ENCODE results near the gene EDDM3A. TPM values are rescaled to one million over a fixed set of nuclear protein-coding genes. Genes with fewer than 3 reads are reported as not detected.

The EDDM3A gene
- polyA plus RNA-seq, 1 experiment = not detected

DNA sequence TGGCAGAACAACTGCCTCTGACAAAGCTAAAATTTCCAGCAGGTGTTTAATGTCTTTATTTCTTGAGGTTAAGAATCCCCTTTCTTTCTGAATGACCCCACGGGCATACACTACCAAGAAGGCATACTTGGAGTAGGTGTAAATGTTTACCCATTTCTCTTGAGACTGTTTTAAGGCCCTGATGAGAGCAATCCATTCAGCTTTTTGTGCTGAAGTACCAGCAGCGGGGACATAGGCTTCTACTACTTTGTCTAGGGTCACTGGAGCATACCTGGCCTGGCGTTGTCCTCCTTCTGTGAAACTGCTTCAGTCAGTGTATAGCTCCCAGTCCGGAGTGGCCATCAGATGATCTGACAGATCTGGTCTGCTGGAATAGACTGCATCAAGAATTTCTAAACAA lies 34.4 kb upstream of the EDDM3A start:
- no peak for DNase-seq (ENCODE audit: low read depth, low spot score)
- Histone ChIP-seq H3K27ac (ENCODE audit: low read depth, low read length) (no peak overlapping the region), H3K27me3 (ENCODE audit: control insufficient read depth, insufficient read depth, low read length) (no peaks in the 10 kb centered on the region), H3K9me3 (ENCODE audit: control insufficient read depth, insufficient read depth, low read length) (no peaks in the 10 kb centered on the region), H3K4me3 (ENCODE audit: low read depth, low read length) (no peak overlapping the region)
- TF ChIP-seq, protein P1, sequence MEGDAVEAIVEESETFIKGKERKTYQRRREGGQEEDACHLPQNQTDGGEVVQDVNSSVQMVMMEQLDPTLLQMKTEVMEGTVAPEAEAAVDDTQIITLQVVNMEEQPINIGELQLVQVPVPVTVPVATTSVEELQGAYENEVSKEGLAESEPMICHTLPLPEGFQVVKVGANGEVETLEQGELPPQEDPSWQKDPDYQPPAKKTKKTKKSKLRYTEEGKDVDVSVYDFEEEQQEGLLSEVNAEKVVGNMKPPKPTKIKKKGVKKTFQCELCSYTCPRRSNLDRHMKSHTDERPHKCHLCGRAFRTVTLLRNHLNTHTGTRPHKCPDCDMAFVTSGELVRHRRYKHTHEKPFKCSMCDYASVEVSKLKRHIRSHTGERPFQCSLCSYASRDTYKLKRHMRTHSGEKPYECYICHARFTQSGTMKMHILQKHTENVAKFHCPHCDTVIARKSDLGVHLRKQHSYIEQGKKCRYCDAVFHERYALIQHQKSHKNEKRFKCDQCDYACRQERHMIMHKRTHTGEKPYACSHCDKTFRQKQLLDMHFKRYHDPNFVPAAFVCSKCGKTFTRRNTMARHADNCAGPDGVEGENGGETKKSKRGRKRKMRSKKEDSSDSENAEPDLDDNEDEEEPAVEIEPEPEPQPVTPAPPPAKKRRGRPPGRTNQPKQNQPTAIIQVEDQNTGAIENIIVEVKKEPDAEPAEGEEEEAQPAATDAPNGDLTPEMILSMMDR (IDR thresholded peaks at IDR 0.05; ENCODE audit: low read depth, low read length) = no peak
- CTCF ChIA-PET = interaction anchor here (1.2 kb wide), 1 partner anchor 260 kb away, joined by 3 read pairs; no protein-coding TSS in a partner anchor
- POLR2A ChIA-PET = interaction anchor here (0.6 kb wide), 1 partner anchor 21 kb away, joined by 4 read pairs; no protein-coding TSS in a partner anchor

GRCh38 chr14:20711685-20712084 lies 34.0 kb upstream of the EDDM3A start:
- POLR2A ChIA-PET = interaction anchor here (0.6 kb wide), 1 partner anchor 21 kb away, joined by 4 read pairs; no protein-coding TSS in a partner anchor
- no peaks in the 10 kb centered on the region for H3K27me3 ChIP-seq (ENCODE audit: control insufficient read depth, insufficient read depth, low read length)
- CTCF ChIA-PET = no interaction called here
- DNase-seq (ENCODE audit: low read depth, low spot score) = no peak
- TF ChIP-seq, protein P1 (IDR thresholded peaks at IDR 0.05; ENCODE audit: low read depth, low read length) = no peak
- H3K9me3 ChIP-seq (ENCODE audit: control insufficient read depth, insufficient read depth, low read length) = no peaks in the 10 kb centered on the region
- H3K27ac ChIP-seq (ENCODE audit: low read depth, low read length) = no peak overlapping the region
- no peak overlapping the region for H3K4me3 ChIP-seq (ENCODE audit: low read depth, low read length)

DNA sequence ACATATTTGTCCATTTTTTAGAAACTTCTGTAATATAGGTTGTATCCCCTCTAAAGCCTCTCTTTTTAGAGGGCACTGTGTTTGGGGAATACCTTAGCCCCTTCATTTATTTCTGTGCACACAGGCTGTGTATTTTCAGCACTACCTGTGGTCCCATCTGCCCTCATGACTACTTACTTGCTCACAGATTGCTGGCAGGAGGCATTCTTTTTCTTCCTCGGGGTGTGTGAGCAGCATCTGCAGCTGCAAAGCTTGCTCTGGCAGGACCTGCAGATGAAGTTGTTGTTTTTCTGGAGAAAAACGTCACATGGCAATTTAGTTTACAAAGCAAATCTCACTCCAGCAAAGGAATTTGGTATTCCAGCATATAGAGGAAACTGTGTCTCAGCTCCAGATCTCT lies 32.8 kb upstream of the EDDM3A start:
- DNase-seq (ENCODE audit: low read depth, low spot score) = no peak
- Histone ChIP-seq H3K27ac (ENCODE audit: low read depth, low read length) (no peak overlapping the region), H3K9me3 (ENCODE audit: control insufficient read depth, insufficient read depth, low read length) (no peaks in the 10 kb centered on the region), H3K4me3 (ENCODE audit: low read depth, low read length) (no peak overlapping the region), H3K27me3 (ENCODE audit: control insufficient read depth, insufficient read depth, low read length) (no peaks in the 10 kb centered on the region)
- ChIA-PET POLR2A (no interaction called here), CTCF (interaction anchor here (1.3 kb wide), 1 partner anchor 258 kb away, joined by 5 read pairs; no protein-coding TSS in a partner anchor)
- TF ChIP-seq, protein P1 (IDR thresholded peaks at IDR 0.05; ENCODE audit: low read depth, low read length) = no peak

DNA sequence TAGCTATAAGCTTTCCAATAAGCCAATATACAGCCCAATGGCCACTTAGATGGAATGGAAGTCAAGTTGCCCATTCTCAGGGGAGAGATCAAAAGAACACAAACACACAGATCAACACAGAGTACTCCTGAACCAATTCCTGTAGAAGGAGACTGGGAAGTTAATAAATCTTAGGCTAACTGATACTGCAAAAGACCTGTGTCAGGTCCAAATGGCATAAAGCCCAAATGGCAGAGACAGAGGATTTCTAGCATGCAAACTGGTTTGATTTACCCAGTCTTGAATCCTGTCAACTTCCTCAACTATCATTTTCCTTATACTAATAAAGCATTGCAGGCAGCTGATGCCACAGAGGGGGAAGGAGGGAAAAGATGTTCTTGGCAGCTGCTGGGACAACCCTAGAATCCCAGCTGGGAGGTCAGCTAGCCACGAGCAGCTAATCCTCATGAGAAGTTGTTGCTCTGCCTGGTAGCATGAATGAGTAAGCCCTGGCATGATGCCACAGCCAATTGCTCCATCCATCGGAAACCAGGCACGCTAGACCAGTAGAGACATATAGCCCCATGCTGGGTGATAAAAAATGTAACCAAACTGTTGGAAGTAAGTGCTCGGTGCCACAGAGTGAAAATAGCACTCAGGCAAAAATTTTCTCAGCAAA lies 31.0 kb upstream of the EDDM3A start:
- DNase-seq (ENCODE audit: low read depth, low spot score) = peak; percentile 16
- Histone ChIP-seq H3K27ac (ENCODE audit: low read depth, low read length) (no peak overlapping the region), H3K27me3 (ENCODE audit: control insufficient read depth, insufficient read depth, low read length) (no peaks in the 10 kb centered on the region), H3K4me3 (ENCODE audit: low read depth, low read length) (no peak overlapping the region), H3K9me3 (ENCODE audit: control insufficient read depth, insufficient read depth, low read length) (no peaks in the 10 kb centered on the region)
- ChIA-PET CTCF (interaction anchor here (0.9 kb wide), 1 partner anchor 16 kb away, joined by 3 read pairs; no protein-coding TSS in a partner anchor), POLR2A (no interaction called here)
- TF ChIP-seq, protein P1 (IDR thresholded peaks at IDR 0.05; ENCODE audit: low read depth, low read length) = no peak

DNA sequence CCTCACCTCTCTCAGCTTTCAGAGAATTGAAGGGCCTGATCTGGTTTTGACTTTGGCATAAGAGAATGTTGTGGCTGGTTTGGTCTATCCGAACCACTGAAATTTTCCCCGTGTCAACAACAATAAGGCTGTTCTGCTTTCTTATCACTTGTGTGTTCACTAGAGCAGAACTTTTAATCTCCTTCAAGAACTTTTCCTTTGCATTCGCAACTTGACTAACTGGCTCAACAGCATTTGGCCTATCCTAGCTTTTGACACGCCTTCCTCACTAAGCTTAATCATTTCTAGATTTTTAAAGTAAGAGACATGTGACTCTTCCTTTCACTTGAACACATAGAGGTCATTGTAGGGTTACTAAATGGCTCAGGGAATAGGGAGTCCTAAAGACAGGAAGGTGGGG lies 25.9 kb upstream of the EDDM3A start:
- ChIA-PET POLR2A (no interaction called here), CTCF (no interaction called here)
- H3K27me3 ChIP-seq (ENCODE audit: control insufficient read depth, insufficient read depth, low read length) = peaks cover 10% of the 10 kb centered on the region
- no peaks in the 10 kb centered on the region for H3K9me3 ChIP-seq (ENCODE audit: control insufficient read depth, insufficient read depth, low read length)
- TF ChIP-seq, protein P1 (IDR thresholded peaks at IDR 0.05; ENCODE audit: low read depth, low read length) = no peak
- no peak overlapping the region for H3K27ac ChIP-seq (ENCODE audit: low read depth, low read length)
- DNase-seq (ENCODE audit: low read depth, low spot score) = no peak
- H3K4me3 ChIP-seq (ENCODE audit: low read depth, low read length) = no peak overlapping the region

Data from AG04450 (cell line).